GM12801 (cell line): Measurements from ENCODE around the gene EEFSEC.

Experiments
- TF ChIP-seq, protein P1 (sequence below): IDR thresholded peaks from one replicate; pipeline ENCODE4 v1.5.1; 2011; ENCODE audit warnings: control low read depth; ENCODE audit not compliant: insufficient read length; ENCODE audit errors: extremely low read depth

EEFSEC gene

DNA sequence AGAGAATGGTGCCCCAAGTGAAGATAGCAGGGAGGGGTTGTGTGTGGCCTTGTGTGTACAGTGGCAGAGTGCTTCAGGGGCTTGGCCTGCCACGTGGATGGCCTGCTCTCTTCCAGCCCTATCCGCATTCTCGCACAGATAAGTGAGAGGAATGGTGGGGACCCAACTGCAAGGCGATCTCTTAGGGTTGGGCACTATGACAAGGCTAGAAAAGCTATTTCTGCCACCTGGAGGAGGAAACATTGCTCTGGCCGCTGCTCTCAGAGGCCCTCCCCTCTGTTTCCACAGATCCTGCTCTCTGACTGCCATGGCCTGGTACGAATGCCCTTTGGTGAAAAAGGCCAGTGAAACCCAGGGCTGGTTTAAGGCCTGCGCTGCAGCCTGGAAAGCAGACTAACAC lies 20.6 kb downstream of the EEFSEC start:
- TF ChIP-seq, protein P1, sequence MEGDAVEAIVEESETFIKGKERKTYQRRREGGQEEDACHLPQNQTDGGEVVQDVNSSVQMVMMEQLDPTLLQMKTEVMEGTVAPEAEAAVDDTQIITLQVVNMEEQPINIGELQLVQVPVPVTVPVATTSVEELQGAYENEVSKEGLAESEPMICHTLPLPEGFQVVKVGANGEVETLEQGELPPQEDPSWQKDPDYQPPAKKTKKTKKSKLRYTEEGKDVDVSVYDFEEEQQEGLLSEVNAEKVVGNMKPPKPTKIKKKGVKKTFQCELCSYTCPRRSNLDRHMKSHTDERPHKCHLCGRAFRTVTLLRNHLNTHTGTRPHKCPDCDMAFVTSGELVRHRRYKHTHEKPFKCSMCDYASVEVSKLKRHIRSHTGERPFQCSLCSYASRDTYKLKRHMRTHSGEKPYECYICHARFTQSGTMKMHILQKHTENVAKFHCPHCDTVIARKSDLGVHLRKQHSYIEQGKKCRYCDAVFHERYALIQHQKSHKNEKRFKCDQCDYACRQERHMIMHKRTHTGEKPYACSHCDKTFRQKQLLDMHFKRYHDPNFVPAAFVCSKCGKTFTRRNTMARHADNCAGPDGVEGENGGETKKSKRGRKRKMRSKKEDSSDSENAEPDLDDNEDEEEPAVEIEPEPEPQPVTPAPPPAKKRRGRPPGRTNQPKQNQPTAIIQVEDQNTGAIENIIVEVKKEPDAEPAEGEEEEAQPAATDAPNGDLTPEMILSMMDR, result no peak

DNA sequence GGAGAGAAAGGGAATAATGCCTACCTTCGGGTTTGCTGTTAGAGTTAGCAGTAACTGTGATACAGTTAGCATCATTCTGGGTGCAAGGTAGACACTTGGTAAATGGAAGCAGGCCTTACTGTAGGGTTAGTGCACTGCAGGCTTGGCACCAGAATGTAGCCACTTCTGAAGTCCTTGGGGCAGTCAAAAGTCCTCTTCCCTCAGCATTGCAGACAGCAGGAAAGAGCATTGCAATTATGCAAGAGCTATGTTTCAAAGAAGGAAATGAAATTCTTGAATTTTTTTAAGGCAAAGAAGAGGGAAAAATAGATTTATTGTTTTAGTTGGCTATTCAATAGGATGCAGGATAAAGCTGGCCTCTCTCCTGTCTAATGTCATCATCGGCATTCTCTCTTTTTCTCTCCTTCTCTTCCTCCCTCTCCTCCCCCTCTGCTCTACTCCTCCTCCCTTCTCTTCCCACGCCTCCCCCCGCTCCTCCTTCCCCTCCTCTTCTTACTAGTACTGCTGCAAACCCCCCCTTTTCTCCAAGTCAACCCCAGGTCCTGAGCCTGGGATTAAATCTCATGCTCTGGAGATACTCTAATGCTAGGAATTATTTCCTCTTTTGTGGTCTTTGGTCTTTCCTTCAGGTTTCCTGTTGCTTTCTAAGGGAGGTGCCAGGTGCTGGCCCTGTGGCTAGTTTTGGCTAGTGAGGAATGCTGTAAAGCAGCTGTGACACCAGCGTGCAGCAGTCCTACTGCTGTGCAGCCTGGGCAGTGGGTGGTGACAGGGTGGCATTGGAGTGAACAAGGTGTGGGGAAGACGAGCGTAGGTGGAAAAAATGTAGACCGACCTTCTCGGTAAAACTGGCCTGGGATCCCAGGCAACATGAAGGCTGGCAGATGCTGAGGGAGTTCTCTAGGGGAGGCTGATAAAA lies 21.7 kb downstream of the EEFSEC start:
- TF ChIP-seq, protein P1, result no peak

DNA sequence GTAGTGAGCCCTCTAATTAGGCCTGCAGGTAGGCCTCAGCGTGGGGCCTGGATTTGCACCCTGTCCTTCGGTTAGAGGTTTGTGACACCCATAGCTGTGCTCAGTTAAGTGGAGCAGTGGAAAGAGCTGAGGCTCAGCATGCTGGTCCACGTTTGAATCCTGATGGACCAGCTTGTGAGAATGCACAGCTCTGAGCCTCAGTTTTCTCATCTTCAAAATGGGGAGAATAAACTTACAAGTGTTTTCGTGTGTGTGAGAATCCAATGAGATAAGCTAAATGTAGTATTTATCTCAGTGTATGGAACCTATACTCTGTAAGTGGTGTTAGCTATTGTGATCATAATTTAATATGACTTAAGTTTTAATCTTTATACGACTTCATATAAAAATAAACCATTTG lies 22.5 kb downstream of the EEFSEC start:
- TF ChIP-seq, protein P1, result no peak

DNA sequence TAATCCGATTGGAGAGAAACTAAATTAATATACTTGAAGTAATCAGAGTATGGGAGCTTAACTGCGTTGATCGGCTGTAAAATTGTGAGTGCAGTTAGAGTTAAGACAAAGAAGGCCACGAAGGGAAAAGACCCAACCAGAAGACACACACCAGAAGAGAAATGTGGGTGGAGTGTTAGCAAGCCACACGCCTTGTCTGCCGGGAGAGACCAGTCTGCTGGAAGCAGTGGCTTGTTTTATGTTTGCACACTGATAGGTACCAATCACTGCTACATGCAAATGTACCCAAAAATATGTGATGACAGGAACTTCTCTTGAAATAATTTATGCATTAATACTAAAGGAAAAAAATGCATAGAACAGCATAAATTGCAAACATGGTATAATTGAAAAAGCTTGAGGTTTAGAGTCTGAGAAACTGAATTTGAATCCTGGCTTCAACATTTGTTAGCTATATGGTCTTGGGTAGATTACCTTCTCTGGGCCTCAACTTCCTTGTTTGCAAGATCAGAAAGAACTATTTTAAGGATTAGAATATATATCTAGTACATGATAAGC lies 23.1 kb downstream of the EEFSEC start:
- TF ChIP-seq, protein P1, result no peak

DNA sequence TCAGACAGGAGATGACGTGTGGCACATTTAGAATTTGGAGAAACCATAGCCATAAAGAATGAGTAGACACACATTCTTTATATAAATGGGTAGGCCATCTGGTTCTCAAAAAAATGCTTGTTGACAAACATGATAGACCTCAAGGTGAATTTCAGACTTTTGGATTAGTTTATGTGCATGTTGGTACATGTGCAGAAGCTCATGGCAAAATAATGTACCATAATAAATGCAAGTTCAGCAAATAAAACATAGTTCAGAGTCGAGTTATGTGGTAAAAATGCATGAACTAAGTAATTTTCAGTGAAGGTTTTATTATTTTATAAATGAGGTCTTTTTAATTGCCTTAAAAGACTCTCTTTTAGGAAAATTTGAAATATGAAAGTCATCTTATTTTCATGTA lies 24.6 kb downstream of the EEFSEC start:
- TF ChIP-seq, protein P1, result no peak

DNA sequence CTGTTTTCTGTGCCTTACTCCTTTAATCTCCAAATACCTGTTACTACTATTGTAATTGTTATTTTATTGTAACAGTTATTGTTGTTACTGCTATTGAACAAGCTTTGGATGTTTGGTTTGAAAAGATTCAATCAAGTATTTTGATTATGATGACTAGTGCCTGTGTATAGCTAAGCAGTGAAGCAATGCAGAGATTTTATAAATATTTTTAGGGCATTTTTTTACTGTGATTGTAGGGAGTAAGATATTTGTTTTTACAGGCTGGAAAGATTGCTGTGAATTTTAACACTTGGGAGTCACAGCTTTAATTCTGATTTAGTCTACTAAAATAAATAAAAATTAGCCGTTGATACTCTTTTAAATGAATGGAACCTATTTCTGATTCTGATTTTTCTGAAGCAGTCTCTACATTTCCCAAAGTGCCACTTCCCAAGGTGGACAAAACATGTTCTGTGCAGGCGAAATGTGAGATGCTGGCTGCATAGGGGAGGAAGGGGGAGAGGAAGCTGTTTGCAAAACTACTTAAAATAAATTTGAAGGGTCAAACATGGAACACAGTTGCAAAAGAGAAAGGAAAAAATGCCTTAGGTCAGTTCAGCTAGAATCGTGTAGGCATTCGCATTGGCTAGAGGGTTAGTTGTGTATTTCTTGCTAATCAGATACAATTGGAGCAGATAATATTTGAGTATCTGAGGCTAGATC lies 25.7 kb downstream of the EEFSEC start:
- TF ChIP-seq, protein P1, result no peak

DNA sequence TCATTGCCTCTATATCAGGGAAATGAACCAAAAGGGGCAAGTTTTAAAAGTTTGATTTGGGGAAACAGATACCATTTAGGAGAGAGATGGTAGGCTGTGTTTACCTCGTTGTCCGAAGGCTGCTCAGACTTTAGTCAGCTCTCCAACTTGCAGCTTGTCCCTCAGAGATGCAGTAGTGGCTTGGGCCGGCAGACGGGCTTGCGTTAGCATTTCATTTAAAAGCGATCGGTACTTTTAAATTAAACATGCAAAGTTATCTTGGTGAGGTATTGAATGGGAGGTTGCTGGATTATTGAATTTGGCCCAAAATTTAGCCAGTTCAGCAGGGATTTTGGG lies 26.2 kb downstream of the EEFSEC start:
- TF ChIP-seq, protein P1, result no peak
